ENCODE measurements around the gene ARL4A. TPM values are rescaled to one million over a fixed set of nuclear protein-coding genes. Genes with fewer than 3 reads are reported as not detected.

Gene ARL4A
- polyA plus RNA-seq, 1 donor (not counting 4 experiments of a cell fraction or from before 2014, with no cell fraction given) = 17.1 TPM

- Histone ChIP-seq H3K36me3 (ENCODE audit: control insufficient read depth in 2 of 2, extremely low read depth in 1 of 2, insufficient read depth in 2 of 2, low read length in 2 of 2) (no peaks in the 10 kb centered on the region), H3K27me3 (ENCODE audit: control insufficient read depth, extremely low read depth, insufficient read depth, low read length) (no peaks in the 10 kb centered on the region), H3K9me1 (ENCODE audit: control insufficient read depth, extremely low read depth, insufficient read depth, low read length) (no peaks in the 10 kb centered on the region), H4K20me1 (ENCODE audit: control insufficient read depth, extremely low read depth, insufficient read depth, low read length) (no peaks in the 10 kb centered on the region), H2AFZ (ENCODE audit: control insufficient read depth, low read length) (no peak overlapping the region), H3K4me2 (ENCODE audit: control insufficient read depth, extremely low read depth, insufficient read depth, low read depth, low read length) (peak overlapping the region; percentile 57), H3K79me2 (ENCODE audit: control insufficient read depth, insufficient read depth, low read length) (no peaks in the 10 kb centered on the region), H3K4me1 (ENCODE audit: control insufficient read depth, extremely low read depth, insufficient read depth, low read length) (peaks cover 32% of the 10 kb centered on the region), H3K9me3 (ENCODE audit: control insufficient read depth, low read depth, low read length) (no peaks in the 10 kb centered on the region), H3K9ac (ENCODE audit: control insufficient read depth, extremely low read depth, insufficient read depth, low read length) (no peak overlapping the region), H3K4me3 (ENCODE audit: control insufficient read depth in 2 of 3, extremely low read depth in 1 of 3, insufficient read depth in 2 of 3, low read depth in 1 of 3, low read length in 3 of 3) (no peak overlapping the region), H3K27ac (ENCODE audit: control insufficient read depth, insufficient read depth, low read length) (no peak overlapping the region)
- TF ChIP-seq EZH2 (IDR thresholded peaks at IDR 0.05; ENCODE audit: low read length) = no peak
- TF ChIP-seq CTCF (optimal IDR thresholded peaks at IDR 0.05 in 1 of 3, IDR thresholded peaks at IDR 0.05 in 1 of 3, conservative IDR thresholded peaks at IDR 0.05 in 1 of 3; ENCODE audit: extremely low read depth in 1 of 3, insufficient read depth in 2 of 3, low read length in 3 of 3) = no peak
- FAIRE-seq (no peak), DNase-seq (ENCODE audit: low read depth, low spot score) (no peak)
- dilution Hi-C loops (cut with MboI; ENCODE audit: extremely low pct_ligation_motif_present, low sequenced_read_pairs) = no loop called here
Measured at GRCh38 chr7:12648704-12649261, 38.6 kb upstream of the ARL4A start.

- no peak overlapping the region for H3K27ac ChIP-seq (ENCODE audit: control insufficient read depth, insufficient read depth, low read length)
- no peak overlapping the region for H2AFZ ChIP-seq (ENCODE audit: control insufficient read depth, low read length)
- H3K9ac ChIP-seq (ENCODE audit: control insufficient read depth, extremely low read depth, insufficient read depth, low read length) = no peak overlapping the region
- H3K4me2 ChIP-seq (ENCODE audit: control insufficient read depth, extremely low read depth, insufficient read depth, low read depth, low read length) = peak overlapping the region; percentile 57
- no peaks in the 10 kb centered on the region for H4K20me1 ChIP-seq (ENCODE audit: control insufficient read depth, extremely low read depth, insufficient read depth, low read length)
- no peaks in the 10 kb centered on the region for H3K9me3 ChIP-seq (ENCODE audit: control insufficient read depth, low read depth, low read length)
- no peak overlapping the region for H3K4me3 ChIP-seq (ENCODE audit: control insufficient read depth in 2 of 3, extremely low read depth in 1 of 3, insufficient read depth in 2 of 3, low read depth in 1 of 3, low read length in 3 of 3)
- FAIRE-seq (peak; percentile 36), DNase-seq (ENCODE audit: low read depth, low spot score) (peak; percentile 46)
- H3K4me1 ChIP-seq (ENCODE audit: control insufficient read depth, extremely low read depth, insufficient read depth, low read length) = peaks cover 36% of the 10 kb centered on the region
- H3K27me3 ChIP-seq (ENCODE audit: control insufficient read depth, extremely low read depth, insufficient read depth, low read length) = no peaks in the 10 kb centered on the region
- dilution Hi-C loops (cut with MboI; ENCODE audit: extremely low pct_ligation_motif_present, low sequenced_read_pairs) = no loop called here
- H3K79me2 ChIP-seq (ENCODE audit: control insufficient read depth, insufficient read depth, low read length) = no peaks in the 10 kb centered on the region
- no peak for TF ChIP-seq EZH2 (IDR thresholded peaks at IDR 0.05; ENCODE audit: low read length)
- TF ChIP-seq CTCF (optimal IDR thresholded peaks at IDR 0.05 in 1 of 3, IDR thresholded peaks at IDR 0.05 in 1 of 3, conservative IDR thresholded peaks at IDR 0.05 in 1 of 3; ENCODE audit: extremely low read depth in 1 of 3, insufficient read depth in 2 of 3, low read length in 3 of 3) = no peak
- no peaks in the 10 kb centered on the region for H3K9me1 ChIP-seq (ENCODE audit: control insufficient read depth, extremely low read depth, insufficient read depth, low read length)
- no peaks in the 10 kb centered on the region for H3K36me3 ChIP-seq (ENCODE audit: control insufficient read depth in 2 of 2, extremely low read depth in 1 of 2, insufficient read depth in 2 of 2, low read length in 2 of 2)
Measured at GRCh38 chr7:12649348-12649747, 38.1 kb upstream of the ARL4A start.

Data from keratinocyte (primary cell).